B cell (primary cell): Measurements from ENCODE around the gene NT5M. TPM values are rescaled to one million over a fixed set of nuclear protein-coding genes. Genes with fewer than 3 reads are reported as not detected.

Experiments used
- ATAC-seq: fragments of 200-7000 bp; cut with Tn5 transposase; one replicate; pipeline ENCODE4 v1.10.0; 2021; ENCODE audit warnings: low read depth, mild to moderate bottlenecking, moderate number of reproducible peaks, moderate library complexity
- CTCF ChIA-PET: fragments of 350-600 bp; sonication (Branson Sonifier 250); formaldehyde crosslinking; loops from one replicate; lab custom pipeline; 2021; ENCODE audit warnings: antibody characterized with exemption, inconsistent platforms; lab: Charles Lee
- POLR2A ChIA-PET: fragments of 350-600 bp; sonication (Branson Sonifier 250); formaldehyde crosslinking; loops from one replicate; lab custom pipeline; 2021; ENCODE audit warnings: antibody characterized with exemption; lab: Charles Lee
- DNase-seq: peaks from one replicate; pipeline ENCODE4 v3.0.0; 2013
- H2AFZ ChIP-seq: 2 replicates; pipeline ENCODE4 v1.6.1; 2012; ENCODE audit warnings: mild to moderate bottlenecking, low read depth, low read length; ENCODE audit not compliant: insufficient read depth, poor library complexity, severe bottlenecking
- H3K27ac ChIP-seq, 2 donors: 1 replicate in 1 of 2; 2 replicates in 1 of 2; pipeline ENCODE4 v1.5.1; 2012 to 2013; ENCODE audit warnings: low read length in 2 of 2, mild to moderate bottlenecking in 2 of 2, moderate library complexity in 1 of 2
- H3K27me3 ChIP-seq, 4 experiments: fragments of 200-600 bp in 1 of 4; sonication (generic) in 1 of 4; replicated peaks in 1 of 4; 1 replicate in 2 of 4; 2 replicates in 2 of 4; pipeline versions ENCODE4 v1.6.1 to v1.7.0; 2013 to 2016; ENCODE audit warnings: low read length in 3 of 4, mild to moderate bottlenecking in 2 of 4, mixed read lengths in 1 of 4, moderate library complexity in 1 of 4; ENCODE audit not compliant: insufficient read depth in 4 of 4, control insufficient read depth in 3 of 4; ENCODE audit errors: control extremely low read depth in 1 of 4
- H3K36me3 ChIP-seq, 2 experiments: replicated peaks in 1 of 2; 1 replicate in 1 of 2; 2 replicates in 1 of 2; pipeline versions ENCODE4 v1.6.1 to v1.7.1; 2013; ENCODE audit warnings: low read length in 1 of 2; ENCODE audit not compliant: insufficient read depth in 2 of 2, control insufficient read depth in 1 of 2; ENCODE audit errors: control extremely low read depth in 1 of 2, extremely low read depth in 1 of 2
- H3K4me1 ChIP-seq, 2 donors: fragments of 200-600 bp in 1 of 2; sonication (generic) in 1 of 2; 1 replicate in 1 of 2; 2 replicates in 1 of 2; pipeline versions ENCODE4 v1.5.1 to v1.6.1; 2013 to 2017; ENCODE audit warnings: low read length in 2 of 2; ENCODE audit not compliant: control insufficient read depth in 2 of 2, insufficient read depth in 2 of 2
- H3K4me2 ChIP-seq: replicated peaks from 2 replicates; pipeline ENCODE3; 2012; ENCODE audit warnings: mild to moderate bottlenecking, low read depth, low read length; ENCODE audit not compliant: poor library complexity, severe bottlenecking
- H3K4me3 ChIP-seq, 5 experiments: fragments of 200-600 bp in 1 of 5; sonication (generic) in 1 of 5; 1 replicate in 3 of 5; 2 replicates in 2 of 5; pipeline versions ENCODE4 v1.5.1 to v1.7.0; 2011 to 2016; ENCODE audit warnings: low read length in 4 of 5, mild to moderate bottlenecking in 4 of 5, low read depth in 2 of 5, control low read depth in 1 of 5, moderate library complexity in 1 of 5; ENCODE audit not compliant: insufficient read depth in 1 of 5; ENCODE audit errors: control extremely low read depth in 1 of 5, extremely low read depth in 1 of 5
- H3K79me2 ChIP-seq: fragments of 200-600 bp; sonication (generic); one replicate; pipeline ENCODE4 v1.6.0; 2016; ENCODE audit warnings: low read length; ENCODE audit not compliant: control insufficient read depth, insufficient read depth
- H3K9ac ChIP-seq: fragments of 200-600 bp; sonication (generic); 2 replicates; pipeline ENCODE4 v1.6.1; 2017; ENCODE audit warnings: mild to moderate bottlenecking, low read length, moderate library complexity
- H3K9me3 ChIP-seq, 3 donors: one replicate each; pipeline versions ENCODE4 v1.6.1 to v1.7.1; 2013; ENCODE audit warnings: low read length in 2 of 3; ENCODE audit not compliant: control insufficient read depth in 2 of 3, insufficient read depth in 1 of 3; ENCODE audit errors: control extremely low read depth in 1 of 3
- H4K20me1 ChIP-seq: 2 replicates; pipeline ENCODE4 v1.6.0; 2012; ENCODE audit warnings: mild to moderate bottlenecking, low read length; ENCODE audit not compliant: insufficient read depth, control insufficient read depth, poor library complexity, severe bottlenecking
- H3K27ac Mint-ChIP-seq: one replicate; pipeline ENCODE4 v1.8.0; 2021; ENCODE audit warnings: mixed read lengths
- H3K27me3 Mint-ChIP-seq: one replicate; pipeline ENCODE4 v1.8.0; 2021; ENCODE audit warnings: mixed read lengths
- H3K4me1 Mint-ChIP-seq: one replicate; pipeline ENCODE4 v1.8.0; 2021; ENCODE audit warnings: mixed read lengths
- H3K4me3 Mint-ChIP-seq: one replicate; pipeline ENCODE4 v1.8.0; 2021; ENCODE audit warnings: mixed read lengths
- H3K9me3 Mint-ChIP-seq: one replicate; pipeline ENCODE4 v1.8.0; 2022; ENCODE audit warnings: mixed read lengths; ENCODE audit not compliant: insufficient read depth
- CTCF ChIP-seq: fragments of 200-600 bp; IDR thresholded peaks from one replicate; pipeline ENCODE4 v1.8.0; 2022; ENCODE audit warnings: antibody characterized with exemption, mild to moderate bottlenecking
- EZH2 ChIP-seq: IDR thresholded peaks from 2 replicates; pipeline ENCODE4 v1.6.1; 2012; ENCODE audit warnings: borderline replicate concordance, low read depth, mild to moderate bottlenecking, moderate library complexity, low read length; ENCODE audit not compliant: insufficient read depth, poor library complexity, severe bottlenecking
- WGBS: methylation state at CpG from one replicate; pipeline ENCODE4 v1.1.5; 2013; ENCODE audit warnings: missing lambda C conversion rate; ENCODE audit not compliant: insufficient coverage; 5-methylcytosine and 5-hydroxymethylcytosine counted together
- intact Hi-C: fragments of 100-400 bp; cut with micrococcal nuclease; formaldehyde crosslinking; loops from one replicate; pipeline ENCODE4 v1.10.0; 2022
- polyA plus RNA-seq: library from polyadenylated mRNA; depleted of rRNA; stranded (reverse); fragments of >200 nt; gene quantifications from 2 replicates; pipeline ENCODE4 v1.2.3, GENCODE V29; 2012
- total RNA-seq, 2 donors: library from RNA; stranded (reverse); fragments of 120-200 nt in 1 of 2; gene quantifications; 1 replicate in 1 of 2; 2 replicates in 1 of 2; pipeline versions ENCODE4 v1.2.3 to v1.2.4, GENCODE V29; 2013 to 2022

NT5M gene
- total and polyA plus RNA-seq, 2 donors (not counting 1 experiment from before 2014, with no cell fraction given), result 0.40 to 0.47 TPM

GRCh38 chr17:17386094-17386800 lies 83.1 kb downstream of the NT5M start:
- Mint-ChIP-seq H3K4me3 (no peak overlapping the region), H3K27ac (no peak overlapping the region), H3K9me3 (no peaks in the 10 kb centered on the region), H3K4me1 (no peaks in the 10 kb centered on the region), H3K27me3 (peaks cover 8% of the 10 kb centered on the region)
- no peak for ATAC-seq
- H3K4me3 ChIP-seq, result no peak overlapping the region
- H3K9ac ChIP-seq, result no peak overlapping the region
- POLR2A ChIA-PET, result no interaction called here
- no peaks in the 10 kb centered on the region for H4K20me1 ChIP-seq
- H2AFZ ChIP-seq, result no peak overlapping the region
- no peaks in the 10 kb centered on the region for H3K27me3 ChIP-seq
- no peak overlapping the region for H3K4me2 ChIP-seq
- DNase-seq, result no peak
- no peaks in the 10 kb centered on the region for H3K36me3 ChIP-seq
- no peaks in the 10 kb centered on the region for H3K79me2 ChIP-seq
- intact Hi-C loops, result no loop called here
- no peaks in the 10 kb centered on the region for H3K9me3 ChIP-seq
- WGBS, result 91% methylated on average over 12 of the region's 15 CpGs
- H3K4me1 ChIP-seq, result no peaks in the 10 kb centered on the region
- TF ChIP-seq CTCF (no peak), EZH2 (no peak)
- no peak overlapping the region for H3K27ac ChIP-seq
- CTCF ChIA-PET, result no interaction called here

GRCh38 chr17:17387017-17387497 lies 83.9 kb downstream of the NT5M start:
- 86% methylated on average over 6 of the region's 7 CpGs for WGBS
- intact Hi-C loops, result no loop called here
- DNase-seq, result no peak
- Histone ChIP-seq H4K20me1 (no peaks in the 10 kb centered on the region), H3K27me3 (no peaks in the 10 kb centered on the region), H3K9ac (no peak overlapping the region), H3K4me2 (no peak overlapping the region), H3K4me3 (no peak overlapping the region), H3K27ac (no peak overlapping the region), H3K36me3 (no peaks in the 10 kb centered on the region), H3K4me1 (peaks cover 5 to 7% of the 10 kb centered on the region in 2 donors), H2AFZ (no peak overlapping the region), H3K79me2 (no peaks in the 10 kb centered on the region), H3K9me3 (peaks cover 0 to 6% (median 0%) of the 10 kb centered on the region in 3 donors)
- Mint-ChIP-seq H3K27me3 (peaks cover 11% of the 10 kb centered on the region), H3K4me1 (peaks cover 7% of the 10 kb centered on the region), H3K9me3 (no peaks in the 10 kb centered on the region), H3K4me3 (no peak overlapping the region), H3K27ac (no peak overlapping the region)
- ChIA-PET POLR2A (no interaction called here), CTCF (no interaction called here)
- no peak for TF ChIP-seq CTCF
- TF ChIP-seq EZH2, result no peak
- ATAC-seq, result no peak
